HepG2 (cell line): ENCODE data around the gene GPR152. TPM values are rescaled to one million over a fixed set of nuclear protein-coding genes. Genes with fewer than 3 reads are reported as not detected.

Source experiments
- ATF7 ChIP-seq, 2 experiments: fragments of 450-650 bp in 1 of 2; sonication (generic) in 1 of 2; formaldehyde crosslinking in 1 of 2; IDR thresholded peaks; 2 replicates each; pipeline versions ENCODE4 v1.4.0 to v1.6.1; 2016 to 2020; ENCODE audit warnings: antibody characterized with exemption in 1 of 2, mild to moderate bottlenecking in 1 of 2, missing genetic modification reagents in 1 of 2
- CREM ChIP-seq, 2 experiments: sonication (generic) in 1 of 2; formaldehyde crosslinking in 1 of 2; IDR thresholded peaks; 2 replicates each; pipeline versions ENCODE4 v1.4.0 to v1.6.1; 2016 to 2020; ENCODE audit warnings: antibody characterized with exemption in 1 of 2, mild to moderate bottlenecking in 1 of 2, missing genetic modification reagents in 1 of 2
- ELF3 ChIP-seq: IDR thresholded peaks from 2 replicates; pipeline ENCODE4 v1.6.1; 2016; ENCODE audit warnings: missing genetic modification reagents, missing compliant biosample characterization
- EP300 ChIP-seq, 3 experiments: sonication (generic) in 1 of 3; formaldehyde crosslinking in 1 of 3; IDR thresholded peaks; 2 replicates each; pipeline versions ENCODE4 v1.5.1 to v1.6.1; 2011 to 2020; ENCODE audit warnings: low read depth in 2 of 3, low read length in 2 of 3, borderline replicate concordance in 1 of 3, improper control_type of control experiment in 1 of 3, mild to moderate bottlenecking in 1 of 3, missing genetic modification reagents in 1 of 3, moderate library complexity in 1 of 3
- FOXC1 ChIP-seq: sonication (generic); formaldehyde crosslinking; IDR thresholded peaks from 2 replicates; pipeline ENCODE4 v1.8.0; 2022; ENCODE audit warnings: mild to moderate bottlenecking, missing genetic modification reagents, borderline replicate concordance
- HDAC1 ChIP-seq: sonication (generic); formaldehyde crosslinking; IDR thresholded peaks from 2 replicates; pipeline ENCODE4 v1.5.1; 2020; ENCODE audit warnings: mild to moderate bottlenecking, missing genetic modification reagents
- HDAC2 ChIP-seq: sonication (generic); formaldehyde crosslinking; IDR thresholded peaks from 2 replicates; pipeline ENCODE4 v1.4.0; 2020; ENCODE audit warnings: missing genetic modification reagents
- NCOA2 ChIP-seq: sonication (generic); formaldehyde crosslinking; IDR thresholded peaks from 2 replicates; pipeline ENCODE4 v1.8.0; 2022; ENCODE audit warnings: inconsistent platforms
- POLR2G ChIP-seq: fragments of 200-400 bp; formaldehyde crosslinking; IDR thresholded peaks from 2 replicates; pipeline ENCODE4 v1.6.1; 2018; ENCODE audit warnings: mild to moderate bottlenecking, low read depth, low read length, moderate library complexity
- RFXANK ChIP-seq: IDR thresholded peaks from 2 replicates; pipeline ENCODE4 v1.6.1; 2016
- SATB2 ChIP-seq: sonication (generic); formaldehyde crosslinking; IDR thresholded peaks from 2 replicates; pipeline ENCODE4 v1.5.0; 2020; ENCODE audit warnings: missing genetic modification reagents
- SMARCE1 ChIP-seq: fragments of 450-650 bp; IDR thresholded peaks from 2 replicates; pipeline ENCODE4 v1.6.1; 2017; ENCODE audit warnings: borderline replicate concordance
- SNAPC2 ChIP-seq: sonication (generic); formaldehyde crosslinking; IDR thresholded peaks from 2 replicates; pipeline ENCODE4 v1.8.1; 2022; ENCODE audit warnings: mild to moderate bottlenecking, missing genetic modification reagents
- SOX5 ChIP-seq: IDR thresholded peaks from 2 replicates; pipeline ENCODE4 v1.6.1; 2016; ENCODE audit warnings: borderline replicate concordance
- ZKSCAN1 ChIP-seq: fragments of 150-350 bp; IDR thresholded peaks from 2 replicates; pipeline ENCODE4 v1.6.1; 2014; ENCODE audit warnings: low read length
- ZNF329 ChIP-seq: sonication (generic); formaldehyde crosslinking; IDR thresholded peaks from 2 replicates; pipeline ENCODE4 v1.9.0; 2021; ENCODE audit warnings: low read depth, mild to moderate bottlenecking, missing genetic modification reagents
- ZNF331 ChIP-seq: sonication (generic); formaldehyde crosslinking; IDR thresholded peaks from 2 replicates; pipeline ENCODE4 v1.4.0; 2020; ENCODE audit warnings: missing genetic modification reagents
- ZNF556 ChIP-seq: sonication (generic); formaldehyde crosslinking; IDR thresholded peaks from 2 replicates; pipeline ENCODE4 v1.4.0; 2020; ENCODE audit warnings: mild to moderate bottlenecking, missing genetic modification reagents, borderline replicate concordance
- ZNF687 ChIP-seq: sonication (generic); formaldehyde crosslinking; IDR thresholded peaks from 2 replicates; pipeline ENCODE4 v1.5.1; 2020; ENCODE audit warnings: mild to moderate bottlenecking, missing genetic modification reagents, moderate library complexity
- ZNF746 ChIP-seq: sonication (generic); formaldehyde crosslinking; IDR thresholded peaks from 2 replicates; pipeline ENCODE4 v1.8.0; 2022; ENCODE audit warnings: mild to moderate bottlenecking, missing genetic modification reagents
- polyA plus RNA-seq, 8 experiments: library from polyadenylated mRNA; depleted of rRNA in 3 of 8; stranded (reverse) in 7 of 8; unstranded in 1 of 8; fragments of >200 nt; fragmentation: Illumina TruSeq in 4 of 8; extraction: Trizol in 4 of 8; gene quantifications; 2 replicates each; pipeline versions ENCODE4 v1.2.1 to v1.2.3, GENCODE V29; 2011 to 2016; ENCODE audit warnings: low read depth in 4 of 8, missing spikeins in 1 of 8, mixed read lengths in 1 of 8; ENCODE audit not compliant: insufficient read depth in 1 of 8
- total RNA-seq, 5 experiments: library from RNA; depleted of rRNA; stranded (reverse); fragments of >200 nt; fragmentation: Illumina TruSeq; extraction: Trizol; gene quantifications; 2 replicates each; pipeline ENCODE4 v1.2.3, GENCODE V29; 2016; ENCODE audit warnings: low read depth in 1 of 5
- TF ChIP-seq, protein P1 (sequence below): sonication (generic); formaldehyde crosslinking; IDR thresholded peaks from 2 replicates; pipeline ENCODE4 v1.5.0; 2020; ENCODE audit warnings: mild to moderate bottlenecking, missing genetic modification reagents, borderline replicate concordance

Gene GPR152
- total and polyA plus RNA-seq, 2 of the 13 experiments (the other 11 are each of a cell fraction or from before 2014, with no cell fraction given): not detected

DNA sequence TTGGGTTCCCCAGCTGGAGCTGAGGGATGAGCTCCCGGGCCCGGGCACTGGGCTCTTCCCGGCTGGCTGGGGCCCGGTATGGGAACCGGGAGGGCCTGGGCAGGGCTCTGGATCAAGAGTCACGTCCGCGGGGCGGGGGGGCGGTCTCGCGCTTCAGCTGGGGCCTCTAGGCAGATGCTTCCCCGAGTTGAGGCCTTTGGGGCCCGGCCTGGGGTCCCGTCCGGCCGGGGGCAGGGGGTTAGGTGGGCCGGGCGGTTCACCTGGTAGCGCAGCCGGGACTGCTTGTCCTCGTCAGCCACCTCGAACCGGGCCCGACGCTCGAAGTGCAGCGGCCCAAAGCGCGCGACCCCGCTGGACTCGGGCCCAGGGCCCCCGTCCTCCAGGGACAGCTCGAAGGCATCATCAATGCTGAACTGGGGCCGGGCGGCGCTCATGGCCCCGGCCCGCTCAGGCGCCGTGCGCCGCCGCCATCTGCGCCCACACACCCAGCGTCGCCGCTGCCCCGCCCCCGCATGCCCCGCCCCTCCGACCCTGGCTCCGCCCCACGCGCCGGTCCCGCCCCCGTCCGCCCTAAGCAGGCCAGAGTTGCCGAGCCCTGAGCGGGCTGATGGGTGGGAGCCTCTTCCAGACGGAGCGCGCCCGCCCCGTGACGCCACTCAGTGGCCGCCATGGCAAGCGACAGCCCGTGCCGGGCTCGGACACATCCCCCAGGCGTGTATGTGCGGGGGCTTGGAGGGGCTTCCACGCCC, 16.4 kb upstream of the GPR152 start, which contains the start of gene TMEM134 (continued):
- TF ChIP-seq EP300 (IDR thresholded peaks at IDR 0.05; ENCODE audit: low read depth in 2 of 2, low read length in 2 of 2) (peak in 1 of 2 experiments; percentile 26; a peak in 2 of 4 replicates), EP300 (CRISPR knock-in tag; IDR thresholded peaks at IDR 0.05; ENCODE audit: borderline replicate concordance) (no peak), FOXC1 (CRISPR knock-in tag) (no peak; the same call in 1 of the 2 replicates), ZNF331 (CRISPR knock-in tag) (peak; percentile 61), CREM (IDR thresholded peaks at IDR 0.05) (0 out of 2 replicates have a peak, but pooled peaks have one; percentile 31), CREM (CRISPR knock-in tag; IDR thresholded peaks at IDR 0.05) (no peak), SMARCE1 (no peak), ZKSCAN1 (no peak), ZNF746 (CRISPR knock-in tag) (no peak), RFXANK (CRISPR knock-in tag) (no peak), ZNF556 (peak; percentile 77; the same call in 1 of the 2 replicates), HDAC2 (CRISPR knock-in tag) (peak; percentile 41; the same call in 1 of the 2 replicates), SATB2 (CRISPR knock-in tag) (0 out of 2 replicates have a peak, but pooled peaks have one; percentile 31), ZNF329 (CRISPR knock-in tag) (peak; percentile 48; the same call in 1 of the 2 replicates), ATF7 (IDR thresholded peaks at IDR 0.05) (no peak), ATF7 (CRISPR knock-in tag; IDR thresholded peaks at IDR 0.05) (0 out of 2 replicates have a peak, but pooled peaks have one; percentile 14), POLR2G (peak; percentile 81), SOX5 (CRISPR knock-in tag) (no peak; the same call in 1 of the 2 replicates), HDAC1 (CRISPR knock-in tag) (peak; percentile 78), ELF3 (CRISPR knock-in tag) (peak; percentile 55; the same call in 1 of the 2 replicates), NCOA2 (CRISPR knock-in tag) (peak; percentile 50; the same call in 1 of the 2 replicates), SNAPC2 (CRISPR knock-in tag) (no peak), ZNF687 (CRISPR knock-in tag) (peak; percentile 76)
- TF ChIP-seq, protein P1, sequence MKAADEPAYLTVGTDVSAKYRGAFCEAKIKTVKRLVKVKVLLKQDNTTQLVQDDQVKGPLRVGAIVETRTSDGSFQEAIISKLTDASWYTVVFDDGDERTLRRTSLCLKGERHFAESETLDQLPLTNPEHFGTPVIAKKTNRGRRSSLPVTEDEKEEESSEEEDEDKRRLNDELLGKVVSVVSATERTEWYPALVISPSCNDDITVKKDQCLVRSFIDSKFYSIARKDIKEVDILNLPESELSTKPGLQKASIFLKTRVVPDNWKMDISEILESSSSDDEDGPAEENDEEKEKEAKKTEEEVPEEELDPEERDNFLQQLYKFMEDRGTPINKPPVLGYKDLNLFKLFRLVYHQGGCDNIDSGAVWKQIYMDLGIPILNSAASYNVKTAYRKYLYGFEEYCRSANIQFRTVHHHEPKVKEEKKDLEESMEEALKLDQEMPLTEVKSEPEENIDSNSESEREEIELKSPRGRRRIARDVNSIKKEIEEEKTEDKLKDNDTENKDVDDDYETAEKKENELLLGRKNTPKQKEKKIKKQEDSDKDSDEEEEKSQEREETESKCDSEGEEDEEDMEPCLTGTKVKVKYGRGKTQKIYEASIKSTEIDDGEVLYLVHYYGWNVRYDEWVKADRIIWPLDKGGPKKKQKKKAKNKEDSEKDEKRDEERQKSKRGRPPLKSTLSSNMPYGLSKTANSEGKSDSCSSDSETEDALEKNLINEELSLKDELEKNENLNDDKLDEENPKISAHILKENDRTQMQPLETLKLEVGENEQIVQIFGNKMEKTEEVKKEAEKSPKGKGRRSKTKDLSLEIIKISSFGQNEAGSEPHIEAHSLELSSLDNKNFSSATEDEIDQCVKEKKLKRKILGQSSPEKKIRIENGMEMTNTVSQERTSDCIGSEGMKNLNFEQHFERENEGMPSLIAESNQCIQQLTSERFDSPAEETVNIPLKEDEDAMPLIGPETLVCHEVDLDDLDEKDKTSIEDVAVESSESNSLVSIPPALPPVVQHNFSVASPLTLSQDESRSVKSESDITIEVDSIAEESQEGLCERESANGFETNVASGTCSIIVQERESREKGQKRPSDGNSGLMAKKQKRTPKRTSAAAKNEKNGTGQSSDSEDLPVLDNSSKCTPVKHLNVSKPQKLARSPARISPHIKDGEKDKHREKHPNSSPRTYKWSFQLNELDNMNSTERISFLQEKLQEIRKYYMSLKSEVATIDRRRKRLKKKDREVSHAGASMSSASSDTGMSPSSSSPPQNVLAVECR (CRISPR knock-in tag): peak; percentile 88
